ENCODE data around the gene MGAM2.
"Not testable (repeated sequence)": the region's sequence is repeated elsewhere in the genome, so short reads cannot be mapped to it uniquely, and the experiment has no call there.

Gene MGAM2

GRCh38 chr7:142088022-142088714 is 23.4 kb upstream of the MGAM2 start:
- ChIA-PET POLR2A (ENCODE audit: low non-redundant PET) (no interaction called here), CTCF (no interaction called here)
- no peak for TF ChIP-seq CTCF (conservative IDR thresholded peaks at IDR 0.05; ENCODE audit: low read depth)
- H3K27ac ChIP-seq = no peak overlapping the region
- DNase-seq (ENCODE audit: low spot score) = no peak

GRCh38 chr7:142089035-142089434 is 22.5 kb upstream of the MGAM2 start:
- no peak for TF ChIP-seq CTCF (conservative IDR thresholded peaks at IDR 0.05; ENCODE audit: low read depth)
- POLR2A ChIA-PET (ENCODE audit: low non-redundant PET) = no interaction called here
- no peak for DNase-seq (ENCODE audit: low spot score)

GRCh38 chr7:142091961-142092360 is 19.6 kb upstream of the MGAM2 start:
- no peak for TF ChIP-seq CTCF (conservative IDR thresholded peaks at IDR 0.05; ENCODE audit: low read depth)
- no peak for DNase-seq (ENCODE audit: low spot score)
- CTCF ChIA-PET = no interaction called here
- H3K27ac ChIP-seq = no peak overlapping the region
- POLR2A ChIA-PET (ENCODE audit: low non-redundant PET) = no interaction called here

More at GRCh38 chr7:142089035-142089434, 22.5 kb upstream of the MGAM2 start:
- CTCF ChIA-PET = no interaction called here
- no peak overlapping the region for H3K27ac ChIP-seq

GRCh38 chr7:142094861-142095260 is 16.7 kb upstream of the MGAM2 start:
- no peak overlapping the region for H3K27ac ChIP-seq
- POLR2A ChIA-PET (ENCODE audit: low non-redundant PET) = no interaction called here
- TF ChIP-seq CTCF (conservative IDR thresholded peaks at IDR 0.05; ENCODE audit: low read depth) = no peak
- CTCF ChIA-PET = no interaction called here
- no peak for DNase-seq (ENCODE audit: low spot score)

GRCh38 chr7:142097571-142097970 is 13.9 kb upstream of the MGAM2 start:
- CTCF ChIA-PET = no interaction called here
- DNase-seq (ENCODE audit: low spot score) = no peak
- H3K27ac ChIP-seq = no peak overlapping the region
- POLR2A ChIA-PET (ENCODE audit: low non-redundant PET) = no interaction called here
- TF ChIP-seq CTCF (conservative IDR thresholded peaks at IDR 0.05; ENCODE audit: low read depth) = no peak

GRCh38 chr7:142098004-142098403 is 13.5 kb upstream of the MGAM2 start:
- CTCF ChIA-PET = no interaction called here
- H3K27ac ChIP-seq = no peak overlapping the region
- TF ChIP-seq CTCF (conservative IDR thresholded peaks at IDR 0.05; ENCODE audit: low read depth) = no peak
- POLR2A ChIA-PET (ENCODE audit: low non-redundant PET) = no interaction called here
- no peak for DNase-seq (ENCODE audit: low spot score)

GRCh38 chr7:142099347-142099746 is 12.2 kb upstream of the MGAM2 start:
- DNase-seq (ENCODE audit: low spot score); POLR2A ChIA-PET (ENCODE audit: low non-redundant PET); CTCF ChIA-PET; H3K27ac ChIP-seq: not testable (repeated sequence)

Data from RWPE1 (cell line).